ENCODE data around the gene TCP11.
"Not testable (repeated sequence)": the region's sequence is repeated elsewhere in the genome, so short reads cannot be mapped to it uniquely, and the experiment has no call there.

TCP11 gene

GRCh38 chr6:35146453-35146852 is 5.3 kb upstream of the TCP11 start:
- no peak for DNase-seq (ENCODE audit: low read depth)

- no peak for DNase-seq (ENCODE audit: low read depth)
These were observed 4.6 kb upstream of the TCP11 start for GRCh38 chr6:35145757-35146156.

GRCh38 chr6:35142588-35143569 is 1.7 kb upstream of the TCP11 start:
- no peak for DNase-seq (ENCODE audit: low read depth)

- DNase-seq (ENCODE audit: low read depth), result no peak
These were observed 516 bp downstream of the TCP11 start for GRCh38 chr6:35140639-35141006.

- DNase-seq (ENCODE audit: low read depth), result no peak
These were observed 1.1 kb downstream of the TCP11 start for GRCh38 chr6:35139924-35140638.

- DNase-seq (ENCODE audit: low read depth), result no peak
These were observed 1.7 kb downstream of the TCP11 start for GRCh38 chr6:35139470-35139869.

GRCh38 chr6:35138191-35138590 is 2.9 kb downstream of the TCP11 start:
- DNase-seq (ENCODE audit: low read depth), result not testable (repeated sequence)

- no peak for DNase-seq (ENCODE audit: low read depth)
These were observed 5.0 kb downstream of the TCP11 start for GRCh38 chr6:35136185-35136584.

GRCh38 chr6:35128496-35128895 is 12.6 kb downstream of the TCP11 start:
- DNase-seq (ENCODE audit: low read depth), result no peak

- no peak for DNase-seq (ENCODE audit: low read depth)
These were observed 13.1 kb downstream of the TCP11 start for GRCh38 chr6:35128042-35128441.

- no peak for DNase-seq (ENCODE audit: low read depth)
These were observed 16.8 kb downstream of the TCP11 start for GRCh38 chr6:35124356-35124755.

GRCh38 chr6:35120746-35121145 is 20.4 kb downstream of the TCP11 start:
- no peak for DNase-seq (ENCODE audit: low read depth)

GRCh38 chr6:35108309-35108885 is 32.7 kb downstream of the TCP11 start:
- no peak for DNase-seq (ENCODE audit: low read depth)

GRCh38 chr6:35107761-35108160 is 33.4 kb downstream of the TCP11 start:
- not testable (repeated sequence) for DNase-seq (ENCODE audit: low read depth)

GRCh38 chr6:35107208-35107607 is 33.9 kb downstream of the TCP11 start:
- DNase-seq (ENCODE audit: low read depth), result not testable (repeated sequence)

GRCh38 chr6:35106061-35106460 is 35.1 kb downstream of the TCP11 start:
- DNase-seq (ENCODE audit: low read depth), result not testable (repeated sequence)

- no peak for DNase-seq (ENCODE audit: low read depth)
These were observed 36.1 kb downstream of the TCP11 start for GRCh38 chr6:35105078-35105477.

GRCh38 chr6:35099116-35099515 is 42.0 kb downstream of the TCP11 start:
- no peak for DNase-seq (ENCODE audit: low read depth)

- DNase-seq (ENCODE audit: low read depth), result no peak
These were observed 44.8 kb downstream of the TCP11 start for GRCh38 chr6:35096129-35096862.

- no peak for DNase-seq (ENCODE audit: low read depth)
These were observed 47.0 kb downstream of the TCP11 start for GRCh38 chr6:35094183-35094582.

GRCh38 chr6:35093783-35094182 is 47.4 kb downstream of the TCP11 start:
- no peak for DNase-seq (ENCODE audit: low read depth)

GRCh38 chr6:35093118-35093445 is 48.1 kb downstream of the TCP11 start:
- DNase-seq (ENCODE audit: low read depth), result no peak
